HepG2 (cell line): ENCODE measurements around the gene CDH11. TPM values are rescaled to one million over a fixed set of nuclear protein-coding genes. Genes with fewer than 3 reads are reported as not detected.

ENCODE experiments used
- ATAC-seq: fragments of 200-7000 bp; cut with Tn5 transposase; 3 replicates; pipeline ENCODE4 v1.9.1; 2020; ENCODE audit warnings: mild to moderate bottlenecking, moderate library complexity
- BruUV-seq: library from RNA; stranded (reverse); fragments of 400-500 nt; replicated peaks from 2 replicates; lab custom pipeline; 2021; lab: Mats Ljungman, UMichigan
- CTCF ChIA-PET: fragments of 300-600 bp; formaldehyde crosslinking; extraction: SDS; loops from one replicate; lab custom pipeline; 2021; ENCODE audit warnings: low total read pairs, inconsistent platforms, low intra/inter-chr PET ratio; lab: Yijun Ruan, JAX
- POLR2A ChIA-PET: fragments of 350-600 bp; sonication (Branson Sonifier 250); formaldehyde crosslinking; loops from one replicate; lab custom pipeline; 2020; ENCODE audit warnings: antibody characterized with exemption, inconsistent platforms; lab: Yijun Ruan, JAX
- DNase-seq: peaks from one replicate; pipeline ENCODE4 v3.0.0-alpha.2; 2015; ENCODE audit warnings: low spot score
- FAIRE-seq: peaks from 3 replicates; lab custom pipeline; 2011; peaks lifted over from hg19 to GRCh38; lab: Jason Lieb, UNC
- H2AFZ ChIP-seq: one replicate; pipeline ENCODE4 v1.6.1; 2011; ENCODE audit warnings: low read length, inconsistent platforms
- H3K27ac ChIP-seq: fragments of 300-600 bp; 3 replicates; pipeline ENCODE4 v1.8.0; 2011; ENCODE audit warnings: mixed run types, mild to moderate bottlenecking, mixed read lengths, low read length, inconsistent platforms; ENCODE audit not compliant: insufficient read depth; ENCODE audit errors: extremely low read length
- H3K27me3 ChIP-seq, 2 experiments: fragments of 200-600 bp in 1 of 2; 2 replicates in 1 of 2; 3 replicates in 1 of 2; pipeline versions ENCODE4 v1.6.0 to v1.8.0; 2011; ENCODE audit warnings: low read length in 2 of 2, mild to moderate bottlenecking in 2 of 2, moderate library complexity in 2 of 2, inconsistent platforms in 1 of 2; ENCODE audit not compliant: insufficient read depth in 2 of 2, control insufficient read depth in 1 of 2
- H3K36me3 ChIP-seq, 2 experiments: fragments of 200-600 bp in 1 of 2; replicated peaks in 1 of 2; 2 replicates in 1 of 2; 3 replicates in 1 of 2; pipeline versions ENCODE4 v1.5.1 to v1.8.0; 2011; ENCODE audit warnings: low read length in 2 of 2, inconsistent platforms in 1 of 2; ENCODE audit not compliant: insufficient read depth in 2 of 2, control insufficient read depth in 1 of 2
- H3K4me1 ChIP-seq: 2 replicates; pipeline ENCODE4 v1.5.1; 2012; ENCODE audit warnings: low read length, inconsistent platforms; ENCODE audit not compliant: insufficient read depth
- H3K4me2 ChIP-seq: 2 replicates; pipeline ENCODE4 v1.6.0; 2011; ENCODE audit warnings: low read depth, low read length, inconsistent platforms
- H3K4me3 ChIP-seq, 3 experiments: fragments of 200-600 bp in 1 of 3; sonication (generic), shearing (Covaris generic) in 1 of 3; replicated peaks in 1 of 3; 2 replicates each; pipeline ENCODE4 v1.5.1; 2011 to 2016; ENCODE audit warnings: low read length in 3 of 3, inconsistent platforms in 2 of 3, low read depth in 2 of 3, mild to moderate bottlenecking in 2 of 3, control low read depth in 1 of 3, mixed read lengths in 1 of 3; ENCODE audit not compliant: insufficient read depth in 1 of 3
- H3K79me2 ChIP-seq: one replicate; pipeline ENCODE4 v1.6.1; 2011; ENCODE audit warnings: low read length, inconsistent platforms; ENCODE audit not compliant: insufficient read depth
- H3K9ac ChIP-seq: 2 replicates; pipeline ENCODE4 v1.6.0; 2011; ENCODE audit warnings: mild to moderate bottlenecking, low read depth, low read length, inconsistent platforms; ENCODE audit not compliant: insufficient read depth
- H3K9me3 ChIP-seq: 2 replicates; pipeline ENCODE4 v1.5.1; 2012; ENCODE audit warnings: mild to moderate bottlenecking, low read length
- H4K20me1 ChIP-seq: 2 replicates; pipeline ENCODE4 v1.6.0; 2011; ENCODE audit warnings: inconsistent platforms, mild to moderate bottlenecking, low read length, moderate library complexity; ENCODE audit not compliant: insufficient read depth
- CBX5 ChIP-seq: sonication (generic); formaldehyde crosslinking; IDR thresholded peaks from 2 replicates; pipeline ENCODE4 v1.4.0; 2020; ENCODE audit warnings: missing genetic modification reagents, borderline replicate concordance
- GATA4 ChIP-seq: sonication (generic); IDR thresholded peaks from 2 replicates; pipeline ENCODE4 v1.6.1; 2016; ENCODE audit warnings: antibody characterized with exemption, low read depth, borderline replicate concordance
- HNRNPLL ChIP-seq: fragments of 200-400 bp; formaldehyde crosslinking; IDR thresholded peaks from 2 replicates; pipeline ENCODE4 v1.6.1; 2017; ENCODE audit warnings: mild to moderate bottlenecking, low read depth, low read length; ENCODE audit not compliant: poor library complexity, severe bottlenecking
- RBAK ChIP-seq: sonication (generic); formaldehyde crosslinking; IDR thresholded peaks from 2 replicates; pipeline ENCODE4 v1.5.1; 2020; ENCODE audit warnings: mild to moderate bottlenecking, missing genetic modification reagents
- RBM39 ChIP-seq: fragments of 200-400 bp; formaldehyde crosslinking; IDR thresholded peaks from one replicate; pipeline ENCODE4 v1.6.1; 2018; ENCODE audit warnings: antibody characterized with exemption, mild to moderate bottlenecking, low read depth, low read length; ENCODE audit not compliant: poor library complexity, severe bottlenecking
- SAP130 ChIP-seq: IDR thresholded peaks from 2 replicates; pipeline ENCODE4 v1.6.1; 2016; ENCODE audit warnings: low read depth
- SOX13 ChIP-seq, 3 experiments: fragments of 450-650 bp in 1 of 3; sonication (generic) in 1 of 3; formaldehyde crosslinking in 1 of 3; IDR thresholded peaks in 2 of 3; conservative IDR thresholded peaks in 1 of 3; 2 replicates each; pipeline versions ENCODE4 v1.5.0 to v1.6.1; 2016 to 2020; ENCODE audit warnings: antibody characterized with exemption in 1 of 3, mild to moderate bottlenecking in 1 of 3, missing compliant biosample characterization in 1 of 3, missing genetic modification reagents in 1 of 3, moderate library complexity in 1 of 3
- ZNF44 ChIP-seq: sonication (generic); formaldehyde crosslinking; IDR thresholded peaks from 2 replicates; pipeline ENCODE4 v1.5.1; 2020; ENCODE audit warnings: mild to moderate bottlenecking, missing genetic modification reagents
- ZNF501 ChIP-seq: sonication (generic); formaldehyde crosslinking; IDR thresholded peaks from 2 replicates; pipeline ENCODE4 v1.5.1; 2020; ENCODE audit warnings: mild to moderate bottlenecking, moderate library complexity, missing genetic modification reagents
- ZNF577 ChIP-seq: sonication (generic); formaldehyde crosslinking; IDR thresholded peaks from 2 replicates; pipeline ENCODE4 v1.4.0; 2020; ENCODE audit warnings: mild to moderate bottlenecking, low read depth, missing genetic modification reagents, borderline replicate concordance
- ZNF816 ChIP-seq: sonication (generic); formaldehyde crosslinking; IDR thresholded peaks from 2 replicates; pipeline ENCODE4 v1.8.0; 2022; ENCODE audit warnings: missing genetic modification reagents, mild to moderate bottlenecking, borderline replicate concordance
- ZSCAN22 ChIP-seq: sonication (generic); formaldehyde crosslinking; IDR thresholded peaks from 2 replicates; pipeline ENCODE4 v1.4.0; 2020; ENCODE audit warnings: mild to moderate bottlenecking, missing genetic modification reagents
- WGBS: methylation state at CpG from one replicate; pipeline ENCODE4 v1.1.6; 2017; ENCODE audit warnings: low lambda C conversion rate; 5-methylcytosine and 5-hydroxymethylcytosine counted together
- in situ Hi-C: cut with HindIII; loops from 2 replicates; pipeline ENCODE4 v1.10.0; 2017; ENCODE audit warnings: low pct_unique_long_range_greater_than_20kb; ENCODE audit not compliant: extremely low pct_ligation_motif_present
- intact Hi-C: fragments of 100-400 bp; cut with micrococcal nuclease; formaldehyde crosslinking; loops from one replicate; pipeline ENCODE4 v1.10.0; 2022; ENCODE audit not compliant: unreplicated experiment
- polyA plus RNA-seq, 8 experiments: library from polyadenylated mRNA; depleted of rRNA in 3 of 8; stranded (reverse) in 7 of 8; unstranded in 1 of 8; fragments of >200 nt; fragmentation: Illumina TruSeq in 4 of 8; extraction: Trizol in 4 of 8; gene quantifications; 2 replicates each; pipeline versions ENCODE4 v1.2.1 to v1.2.3, GENCODE V29; 2011 to 2016; ENCODE audit warnings: low read depth in 4 of 8, missing spikeins in 1 of 8, mixed read lengths in 1 of 8; ENCODE audit not compliant: insufficient read depth in 1 of 8
- total RNA-seq, 5 experiments: library from RNA; depleted of rRNA; stranded (reverse); fragments of >200 nt; fragmentation: Illumina TruSeq; extraction: Trizol; gene quantifications; 2 replicates each; pipeline ENCODE4 v1.2.3, GENCODE V29; 2016; ENCODE audit warnings: low read depth in 1 of 5
- TF ChIP-seq, protein P1 (sequence below): sonication (generic); formaldehyde crosslinking; IDR thresholded peaks from 2 replicates; pipeline ENCODE4 v1.4.0; 2020; ENCODE audit warnings: mild to moderate bottlenecking, missing genetic modification reagents

CDH11 gene
- total and polyA plus RNA-seq, 2 of the 13 experiments (the other 11 are each of a cell fraction or from before 2014, with no cell fraction given): not detected

DNA sequence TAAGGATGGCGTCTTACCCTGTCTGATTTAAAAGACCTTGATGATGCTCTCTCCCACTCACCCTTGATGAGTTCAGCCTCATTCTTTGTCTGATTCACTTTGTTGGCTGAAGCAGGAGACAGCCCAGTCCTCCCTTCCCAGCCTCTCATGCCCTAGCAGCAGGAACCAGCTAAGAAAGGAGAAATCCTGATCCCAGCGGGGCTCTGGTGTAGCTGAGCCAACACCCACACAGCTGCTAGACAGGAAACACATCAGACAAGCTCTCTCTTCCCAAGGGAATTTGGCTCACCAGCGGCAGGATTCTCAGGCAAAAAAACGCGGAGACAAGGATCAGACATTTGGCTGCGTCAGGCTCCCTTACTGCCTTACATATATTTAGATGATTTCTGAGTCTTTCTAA lies 211.5 kb downstream of the CDH11 start:
- no peaks in the 10 kb centered on the region for H3K36me3 ChIP-seq
- H3K4me3 ChIP-seq: no peak overlapping the region
- no TSS peak for BruUV-seq
- in situ Hi-C loops: no loop called here
- peaks cover 69% of the 10 kb centered on the region for H3K9me3 ChIP-seq
- no peak overlapping the region for H3K9ac ChIP-seq
- no peak for ATAC-seq
- H2AFZ ChIP-seq: no peak overlapping the region
- H3K27me3 ChIP-seq: no peaks in the 10 kb centered on the region
- 36% methylated on average over 6 of the region's 6 CpGs for WGBS
- H3K27ac ChIP-seq: no peak overlapping the region
- no peak for TF ChIP-seq ZNF44 (CRISPR knock-in tag)
- TF ChIP-seq GATA4: no peak
- no peak for TF ChIP-seq CBX5
- TF ChIP-seq ZNF501 (CRISPR knock-in tag): no peak
- H3K79me2 ChIP-seq: no peaks in the 10 kb centered on the region
- H3K4me1 ChIP-seq: no peaks in the 10 kb centered on the region
- H3K4me2 ChIP-seq: no peak overlapping the region
- POLR2A ChIA-PET: no interaction called here
- no peak for FAIRE-seq
- intact Hi-C loops: no loop called here
- DNase-seq: no peak
- H4K20me1 ChIP-seq: no peaks in the 10 kb centered on the region
- CTCF ChIA-PET: no interaction called here

DNA sequence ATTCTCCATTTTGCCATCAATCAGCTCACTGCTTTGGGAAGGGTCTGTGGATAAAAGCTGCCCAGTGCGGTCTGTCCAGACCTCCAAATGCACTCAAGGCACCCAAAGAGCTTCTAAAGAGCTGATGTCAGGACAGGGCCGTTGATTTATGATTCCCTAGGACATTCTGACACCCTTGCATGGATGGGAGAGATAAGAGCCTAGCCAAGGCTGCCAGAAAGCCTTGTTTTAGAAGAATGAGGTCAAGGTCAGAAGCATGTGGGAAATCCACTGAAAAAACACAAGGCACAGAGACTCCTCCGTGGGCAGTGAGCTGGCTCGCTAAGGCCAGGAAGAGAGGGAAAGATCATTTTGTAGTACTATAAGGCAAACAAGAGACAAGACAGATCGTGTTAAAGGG lies 214.0 kb downstream of the CDH11 start:
- CTCF ChIA-PET: no interaction called here
- Histone ChIP-seq H3K27ac (no peak overlapping the region), H3K4me3 (no peak overlapping the region), H3K27me3 (no peaks in the 10 kb centered on the region), H3K4me1 (no peaks in the 10 kb centered on the region), H2AFZ (no peak overlapping the region), H3K4me2 (no peak overlapping the region), H3K9ac (no peak overlapping the region), H4K20me1 (no peaks in the 10 kb centered on the region), H3K36me3 (no peaks in the 10 kb centered on the region), H3K9me3 (peaks cover 78% of the 10 kb centered on the region), H3K79me2 (no peaks in the 10 kb centered on the region)
- WGBS: 4% methylated on average over 5 of the region's 5 CpGs
- intact Hi-C loops: no loop called here
- DNase-seq: no peak
- POLR2A ChIA-PET: no interaction called here
- ATAC-seq: no peak
- in situ Hi-C loops: no loop called here
- no TSS peak for BruUV-seq
- FAIRE-seq: no peak
- TF ChIP-seq, protein P1, sequence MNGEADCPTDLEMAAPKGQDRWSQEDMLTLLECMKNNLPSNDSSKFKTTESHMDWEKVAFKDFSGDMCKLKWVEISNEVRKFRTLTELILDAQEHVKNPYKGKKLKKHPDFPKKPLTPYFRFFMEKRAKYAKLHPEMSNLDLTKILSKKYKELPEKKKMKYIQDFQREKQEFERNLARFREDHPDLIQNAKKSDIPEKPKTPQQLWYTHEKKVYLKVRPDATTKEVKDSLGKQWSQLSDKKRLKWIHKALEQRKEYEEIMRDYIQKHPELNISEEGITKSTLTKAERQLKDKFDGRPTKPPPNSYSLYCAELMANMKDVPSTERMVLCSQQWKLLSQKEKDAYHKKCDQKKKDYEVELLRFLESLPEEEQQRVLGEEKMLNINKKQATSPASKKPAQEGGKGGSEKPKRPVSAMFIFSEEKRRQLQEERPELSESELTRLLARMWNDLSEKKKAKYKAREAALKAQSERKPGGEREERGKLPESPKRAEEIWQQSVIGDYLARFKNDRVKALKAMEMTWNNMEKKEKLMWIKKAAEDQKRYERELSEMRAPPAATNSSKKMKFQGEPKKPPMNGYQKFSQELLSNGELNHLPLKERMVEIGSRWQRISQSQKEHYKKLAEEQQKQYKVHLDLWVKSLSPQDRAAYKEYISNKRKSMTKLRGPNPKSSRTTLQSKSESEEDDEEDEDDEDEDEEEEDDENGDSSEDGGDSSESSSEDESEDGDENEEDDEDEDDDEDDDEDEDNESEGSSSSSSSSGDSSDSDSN (CRISPR knock-in tag): no peak
- TF ChIP-seq ZNF577 (CRISPR knock-in tag) (no peak), RBM39 (no peak), HNRNPLL (no peak), SOX13 (IDR thresholded peaks at IDR 0.05) (no peak), SOX13 (CRISPR knock-in tag; conservative IDR thresholded peaks at IDR 0.05 in 1 of 2, IDR thresholded peaks at IDR 0.05 in 1 of 2) (no peak), SAP130 (CRISPR knock-in tag) (no peak), ZNF816 (CRISPR knock-in tag) (no peak), ZSCAN22 (CRISPR knock-in tag) (no peak), RBAK (CRISPR knock-in tag) (no peak)
